Measurements from ENCODE around the gene FANCE.

FANCE gene

DNA sequence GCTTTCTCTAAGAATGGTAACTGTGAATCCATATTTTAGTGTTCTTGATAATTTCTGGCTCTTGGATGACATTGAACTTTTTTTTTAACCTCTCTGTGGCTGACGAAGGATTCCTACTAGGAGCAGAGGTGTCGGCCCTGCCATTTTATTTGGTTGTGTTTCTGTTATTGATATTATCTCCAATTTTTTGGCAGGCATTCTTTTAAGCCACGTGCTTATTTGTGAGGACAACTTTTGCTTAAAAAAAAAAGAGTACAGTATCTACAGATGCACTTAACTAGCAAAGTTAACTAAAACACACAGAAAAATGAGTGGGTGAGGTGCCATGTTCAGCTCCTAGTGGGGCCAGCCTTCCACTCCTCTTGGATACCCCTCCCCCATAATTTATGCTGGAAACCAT lies 1.1 kb downstream of the FANCE start:
- TF ChIP-seq POLR2AphosphoS5 (IDR thresholded peaks at IDR 0.05; ENCODE audit: low read depth, low read length) (no peak), FOXP2 (optimal IDR thresholded peaks at IDR 0.05; ENCODE audit: borderline replicate concordance, extremely low read depth, extremely low read length, insufficient read depth) (no peak), TAF1 (IDR thresholded peaks at IDR 0.05; ENCODE audit: borderline replicate concordance, insufficient read depth, low read length) (no peak), SIN3A (IDR thresholded peaks at IDR 0.05; ENCODE audit: borderline replicate concordance, insufficient read depth, low read length) (no peak)
- TF ChIP-seq, protein P1, sequence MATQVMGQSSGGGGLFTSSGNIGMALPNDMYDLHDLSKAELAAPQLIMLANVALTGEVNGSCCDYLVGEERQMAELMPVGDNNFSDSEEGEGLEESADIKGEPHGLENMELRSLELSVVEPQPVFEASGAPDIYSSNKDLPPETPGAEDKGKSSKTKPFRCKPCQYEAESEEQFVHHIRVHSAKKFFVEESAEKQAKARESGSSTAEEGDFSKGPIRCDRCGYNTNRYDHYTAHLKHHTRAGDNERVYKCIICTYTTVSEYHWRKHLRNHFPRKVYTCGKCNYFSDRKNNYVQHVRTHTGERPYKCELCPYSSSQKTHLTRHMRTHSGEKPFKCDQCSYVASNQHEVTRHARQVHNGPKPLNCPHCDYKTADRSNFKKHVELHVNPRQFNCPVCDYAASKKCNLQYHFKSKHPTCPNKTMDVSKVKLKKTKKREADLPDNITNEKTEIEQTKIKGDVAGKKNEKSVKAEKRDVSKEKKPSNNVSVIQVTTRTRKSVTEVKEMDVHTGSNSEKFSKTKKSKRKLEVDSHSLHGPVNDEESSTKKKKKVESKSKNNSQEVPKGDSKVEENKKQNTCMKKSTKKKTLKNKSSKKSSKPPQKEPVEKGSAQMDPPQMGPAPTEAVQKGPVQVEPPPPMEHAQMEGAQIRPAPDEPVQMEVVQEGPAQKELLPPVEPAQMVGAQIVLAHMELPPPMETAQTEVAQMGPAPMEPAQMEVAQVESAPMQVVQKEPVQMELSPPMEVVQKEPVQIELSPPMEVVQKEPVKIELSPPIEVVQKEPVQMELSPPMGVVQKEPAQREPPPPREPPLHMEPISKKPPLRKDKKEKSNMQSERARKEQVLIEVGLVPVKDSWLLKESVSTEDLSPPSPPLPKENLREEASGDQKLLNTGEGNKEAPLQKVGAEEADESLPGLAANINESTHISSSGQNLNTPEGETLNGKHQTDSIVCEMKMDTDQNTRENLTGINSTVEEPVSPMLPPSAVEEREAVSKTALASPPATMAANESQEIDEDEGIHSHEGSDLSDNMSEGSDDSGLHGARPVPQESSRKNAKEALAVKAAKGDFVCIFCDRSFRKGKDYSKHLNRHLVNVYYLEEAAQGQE (IDR thresholded peaks at IDR 0.05; ENCODE audit: insufficient read depth in 1 of 2, low read depth in 2 of 2, low read length in 2 of 2): no peak

DNA sequence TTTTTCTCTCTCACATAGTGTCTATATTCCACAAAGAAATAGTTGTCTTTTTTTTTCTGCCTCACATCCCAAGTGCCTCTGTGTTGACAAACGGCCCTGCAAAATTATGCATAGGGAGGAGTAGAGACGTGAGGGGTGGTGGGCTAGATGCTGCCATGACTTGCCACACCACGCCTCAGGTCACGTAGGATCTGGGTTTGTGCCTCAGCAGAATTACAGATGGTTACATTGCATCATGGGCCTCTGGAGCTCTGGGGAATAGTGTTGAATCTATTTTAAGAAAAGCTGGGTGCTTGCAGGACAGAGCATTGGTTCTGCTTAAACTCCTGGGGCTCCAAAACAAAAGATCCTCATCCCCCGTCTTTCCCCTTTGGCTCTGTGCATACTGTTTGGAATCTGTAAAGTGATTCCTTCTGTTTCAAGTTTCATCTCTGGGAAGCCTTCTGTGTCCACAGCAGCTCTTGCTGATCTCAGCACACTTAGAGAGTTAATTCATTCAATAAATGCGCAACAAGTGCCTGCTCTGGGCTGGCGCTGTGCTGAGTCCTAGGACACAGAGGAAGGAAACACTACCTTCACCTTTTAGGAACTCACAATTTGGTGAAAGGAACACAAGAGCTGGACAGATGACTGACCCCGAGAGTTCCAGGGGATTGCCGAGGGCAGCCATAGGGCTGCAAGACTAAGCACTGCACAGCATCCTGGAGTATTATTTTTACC lies 2.4 kb downstream of the FANCE start:
- TF ChIP-seq POLR2AphosphoS5 (IDR thresholded peaks at IDR 0.05; ENCODE audit: low read depth, low read length): no peak

- TF ChIP-seq POLR2AphosphoS5 (IDR thresholded peaks at IDR 0.05; ENCODE audit: low read depth, low read length) (no peak), FOXP2 (optimal IDR thresholded peaks at IDR 0.05; ENCODE audit: borderline replicate concordance, extremely low read depth, extremely low read length, insufficient read depth) (no peak), SIN3A (IDR thresholded peaks at IDR 0.05; ENCODE audit: borderline replicate concordance, insufficient read depth, low read length) (no peak), TAF1 (IDR thresholded peaks at IDR 0.05; ENCODE audit: borderline replicate concordance, insufficient read depth, low read length) (no peak)
- TF ChIP-seq, protein P1 (IDR thresholded peaks at IDR 0.05; ENCODE audit: insufficient read depth in 1 of 2, low read depth in 2 of 2, low read length in 2 of 2): no peak
Measured at GRCh38 chr6:35457907-35458306, 5.8 kb downstream of the FANCE start.

GRCh38 chr6:35461270-35461669 lies 9.1 kb downstream of the FANCE start:
- TF ChIP-seq POLR2AphosphoS5 (IDR thresholded peaks at IDR 0.05; ENCODE audit: low read depth, low read length) (no peak), TAF1 (IDR thresholded peaks at IDR 0.05; ENCODE audit: borderline replicate concordance, insufficient read depth, low read length) (no peak), SIN3A (IDR thresholded peaks at IDR 0.05; ENCODE audit: borderline replicate concordance, insufficient read depth, low read length) (no peak), FOXP2 (optimal IDR thresholded peaks at IDR 0.05; ENCODE audit: borderline replicate concordance, extremely low read depth, extremely low read length, insufficient read depth) (no peak)
- TF ChIP-seq, protein P1 (IDR thresholded peaks at IDR 0.05; ENCODE audit: insufficient read depth in 1 of 2, low read depth in 2 of 2, low read length in 2 of 2): no peak

DNA sequence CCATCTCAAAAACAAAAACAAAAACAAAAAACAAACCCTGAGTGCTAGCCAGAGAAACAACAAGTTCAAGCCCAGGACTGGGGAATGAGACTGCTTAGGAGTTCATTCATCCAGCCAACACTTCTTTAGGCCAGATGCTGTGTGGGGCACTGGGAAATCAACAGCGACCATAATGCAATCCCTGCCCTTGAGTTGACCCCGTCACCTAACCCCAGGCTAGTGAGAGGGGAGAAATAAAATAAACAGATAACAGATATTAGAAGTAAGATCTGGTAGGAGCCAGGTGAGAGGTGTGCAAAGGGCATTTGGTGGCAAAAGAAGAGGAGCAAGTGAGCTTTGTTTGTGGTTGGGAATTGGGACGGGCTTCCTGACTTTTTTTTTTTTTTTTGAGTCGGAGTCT lies 11.2 kb downstream of the FANCE start:
- TF ChIP-seq SIN3A (IDR thresholded peaks at IDR 0.05; ENCODE audit: borderline replicate concordance, insufficient read depth, low read length) (no peak), TAF1 (IDR thresholded peaks at IDR 0.05; ENCODE audit: borderline replicate concordance, insufficient read depth, low read length) (no peak), FOXP2 (optimal IDR thresholded peaks at IDR 0.05; ENCODE audit: borderline replicate concordance, extremely low read depth, extremely low read length, insufficient read depth) (no peak), POLR2AphosphoS5 (IDR thresholded peaks at IDR 0.05; ENCODE audit: low read depth, low read length) (no peak)
- TF ChIP-seq, protein P1 (IDR thresholded peaks at IDR 0.05; ENCODE audit: insufficient read depth in 1 of 2, low read depth in 2 of 2, low read length in 2 of 2): no peak
